GM19455 (cell line): ENCODE data around the gene APMAP.

Source experiments
- ATAC-seq: cut with Tn5 transposase; IDR thresholded peaks from one replicate; pipeline ENCODE4 v1.9.1; 2021; ENCODE audit not compliant: unreplicated experiment

APMAP gene

GRCh38 chr20:24969186-24970029 lies 23.1 kb downstream of the APMAP start:
- no peak for ATAC-seq

GRCh38 chr20:24968278-24968800 lies 24.2 kb downstream of the APMAP start:
- no peak for ATAC-seq

- no peak for ATAC-seq
Observed at GRCh38 chr20:24966317-24967012, 26.1 kb downstream of the APMAP start.

- no peak for ATAC-seq
Observed at GRCh38 chr20:24965065-24965919, 27.3 kb downstream of the APMAP start.

- ATAC-seq = no peak
Observed at GRCh38 chr20:24964506-24964840, 28.1 kb downstream of the APMAP start.

- no peak for ATAC-seq
Observed at GRCh38 chr20:24963672-24964505, 28.7 kb downstream of the APMAP start.

GRCh38 chr20:24962510-24962909 lies 30.0 kb downstream of the APMAP start:
- no peak for ATAC-seq

GRCh38 chr20:24962182-24962492 lies 30.4 kb downstream of the APMAP start:
- ATAC-seq = no peak

- ATAC-seq = no peak
Observed at GRCh38 chr20:24961384-24962181, 31.0 kb downstream of the APMAP start.

- ATAC-seq = no peak
Observed at GRCh38 chr20:24960861-24961260, 31.7 kb downstream of the APMAP start.

- no peak for ATAC-seq
Observed at GRCh38 chr20:24960302-24960801, 32.2 kb downstream of the APMAP start.

- no peak for ATAC-seq
Observed at GRCh38 chr20:24959591-24960301, 32.8 kb downstream of the APMAP start.

GRCh38 chr20:24958506-24959385 lies 33.8 kb downstream of the APMAP start:
- ATAC-seq = no peak

- ATAC-seq = no peak
Observed at GRCh38 chr20:24957326-24958016, 35.1 kb downstream of the APMAP start.

GRCh38 chr20:24956001-24956841 lies 36.3 kb downstream of the APMAP start:
- no peak for ATAC-seq

- ATAC-seq = peak; percentile 70
Observed at GRCh38 chr20:24955045-24955444, 37.5 kb downstream of the APMAP start.
